Prostate gland (tissue), 2 donors: Measurements from ENCODE around the gene TMA16.

Experiments used
- POLR2A ChIP-seq: fragments of 450-650 bp; IDR thresholded peaks from one replicate; pipeline ENCODE4 v1.6.1; 2016; ENCODE audit warnings: antibody characterized with exemption, mild to moderate bottlenecking
- TF ChIP-seq, protein P1 (sequence below), 4 experiments: fragments of 200-600 bp in 2 of 4; fragments of 450-650 bp in 2 of 4; sonication (generic) in 2 of 4; IDR thresholded peaks; 1 replicate in 3 of 4; 2 replicates in 1 of 4; pipeline ENCODE4 v1.5.1; 2016 to 2019; ENCODE audit warnings: antibody characterized with exemption in 4 of 4, mild to moderate bottlenecking in 2 of 4, moderate library complexity in 2 of 4

GRCh38 chr4:163485589-163485988 is 8.9 kb upstream of the TMA16 start:
- TF ChIP-seq, protein P1, sequence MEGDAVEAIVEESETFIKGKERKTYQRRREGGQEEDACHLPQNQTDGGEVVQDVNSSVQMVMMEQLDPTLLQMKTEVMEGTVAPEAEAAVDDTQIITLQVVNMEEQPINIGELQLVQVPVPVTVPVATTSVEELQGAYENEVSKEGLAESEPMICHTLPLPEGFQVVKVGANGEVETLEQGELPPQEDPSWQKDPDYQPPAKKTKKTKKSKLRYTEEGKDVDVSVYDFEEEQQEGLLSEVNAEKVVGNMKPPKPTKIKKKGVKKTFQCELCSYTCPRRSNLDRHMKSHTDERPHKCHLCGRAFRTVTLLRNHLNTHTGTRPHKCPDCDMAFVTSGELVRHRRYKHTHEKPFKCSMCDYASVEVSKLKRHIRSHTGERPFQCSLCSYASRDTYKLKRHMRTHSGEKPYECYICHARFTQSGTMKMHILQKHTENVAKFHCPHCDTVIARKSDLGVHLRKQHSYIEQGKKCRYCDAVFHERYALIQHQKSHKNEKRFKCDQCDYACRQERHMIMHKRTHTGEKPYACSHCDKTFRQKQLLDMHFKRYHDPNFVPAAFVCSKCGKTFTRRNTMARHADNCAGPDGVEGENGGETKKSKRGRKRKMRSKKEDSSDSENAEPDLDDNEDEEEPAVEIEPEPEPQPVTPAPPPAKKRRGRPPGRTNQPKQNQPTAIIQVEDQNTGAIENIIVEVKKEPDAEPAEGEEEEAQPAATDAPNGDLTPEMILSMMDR (IDR thresholded peaks at IDR 0.05), result no peak
- TF ChIP-seq POLR2A, result no peak
